IgD-negative memory B cell (primary cell): ENCODE results near the gene C19orf25. TPM values are rescaled to one million over a fixed set of nuclear protein-coding genes. Genes with fewer than 3 reads are reported as not detected.

Experiments used
- H3K27ac Mint-ChIP-seq, 3 donors: one replicate each; pipeline ENCODE4 v1.8.0; 2020 to 2022; ENCODE audit warnings: mild to moderate bottlenecking in 3 of 3, mixed read lengths in 3 of 3, moderate library complexity in 1 of 3
- H3K27me3 Mint-ChIP-seq: one replicate; pipeline ENCODE4 v1.8.0; 2021; ENCODE audit warnings: mixed read lengths
- H3K36me3 Mint-ChIP-seq: one replicate; pipeline ENCODE4 v1.8.0; 2020; ENCODE audit warnings: mild to moderate bottlenecking, mixed read lengths
- H3K4me1 Mint-ChIP-seq, 3 donors: one replicate each; pipeline ENCODE4 v1.8.0; 2020 to 2022; ENCODE audit warnings: mixed read lengths in 3 of 3, mild to moderate bottlenecking in 1 of 3
- H3K4me3 Mint-ChIP-seq, 4 donors: one replicate each; pipeline ENCODE4 v1.8.0; 2020 to 2022; ENCODE audit warnings: mild to moderate bottlenecking in 4 of 4, mixed read lengths in 4 of 4, moderate library complexity in 3 of 4
- H3K9me3 Mint-ChIP-seq, 3 donors: one replicate each; pipeline ENCODE4 v1.8.0; 2020 to 2021; ENCODE audit warnings: mixed read lengths in 3 of 3, mild to moderate bottlenecking in 1 of 3
- polyA plus RNA-seq: library from polyadenylated mRNA; unstranded; fragments of 300-500 nt; fragmentation: Illumina TruSeq; gene quantifications from one replicate; pipeline ENCODE4 v1.2.3, GENCODE V29; 2021

Gene C19orf25
- polyA plus RNA-seq, 1 donor from 2014 or later = 51.1 TPM

DNA sequence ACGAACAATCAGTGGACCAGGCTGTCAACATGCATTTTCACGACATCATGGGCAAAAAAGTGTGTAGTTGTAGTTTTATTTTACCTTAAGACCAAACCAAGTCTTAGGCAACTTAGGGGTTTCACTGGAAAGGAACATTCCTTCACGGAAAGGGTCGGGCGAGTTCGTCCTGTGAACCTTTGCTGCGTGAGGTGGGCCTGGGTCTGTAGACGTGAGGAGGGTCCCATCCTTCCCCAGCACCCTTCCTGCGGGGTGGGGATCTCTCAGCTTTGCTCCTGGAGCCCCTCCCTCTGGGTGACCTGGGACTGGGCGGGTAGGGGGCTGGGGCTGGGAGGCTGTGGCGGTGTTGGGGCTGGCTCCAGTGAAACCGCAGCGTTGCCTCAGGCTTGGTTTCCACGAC lies 53.1 kb downstream of the C19orf25 start:
- H3K4me3 Mint-ChIP-seq = no peak overlapping the region
- no peak overlapping the region for H3K27ac Mint-ChIP-seq
- H3K27me3 Mint-ChIP-seq = no peaks in the 10 kb centered on the region
- no peaks in the 10 kb centered on the region for H3K36me3 Mint-ChIP-seq
- H3K9me3 Mint-ChIP-seq = no peaks in the 10 kb centered on the region
- peaks cover 0 to 3% (median 1%) of the 10 kb centered on the region in 3 donors for H3K4me1 Mint-ChIP-seq

DNA sequence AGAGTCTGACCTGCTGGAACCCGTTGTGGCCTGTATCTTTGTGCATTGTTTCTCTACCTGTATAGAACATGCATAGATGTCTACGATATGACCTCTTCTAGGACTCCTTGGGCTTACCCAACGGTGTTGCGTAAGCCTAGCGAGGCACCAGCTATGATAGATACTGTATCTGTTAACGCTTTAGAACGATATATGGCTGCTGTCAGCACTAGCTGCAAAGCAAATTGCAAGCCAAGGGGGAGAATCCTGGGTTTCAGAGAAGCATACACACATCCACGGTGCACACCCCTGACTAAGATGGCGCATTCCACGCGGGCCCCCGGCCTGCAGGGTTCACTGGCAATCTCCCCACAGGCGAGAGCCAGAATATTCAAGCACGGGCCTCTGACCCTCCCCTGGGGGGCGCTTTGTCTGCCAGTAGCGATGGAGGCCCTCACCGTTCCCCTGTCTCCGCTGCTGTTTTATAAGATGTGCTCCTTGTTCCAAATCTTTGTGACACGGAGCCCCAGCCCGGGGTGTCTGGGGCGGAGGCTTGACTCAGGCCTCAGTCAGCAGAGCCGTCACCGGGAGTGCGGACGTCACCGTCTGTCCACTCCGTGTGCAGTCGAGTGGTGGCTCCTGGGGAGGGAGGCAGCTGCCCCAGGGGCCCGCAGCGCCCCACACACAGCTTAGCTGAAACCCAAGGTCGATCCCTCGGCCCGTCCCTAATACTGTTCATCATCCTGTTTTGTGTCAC lies 53.7 kb downstream of the C19orf25 start:
- peaks cover 0 to 4% (median 2%) of the 10 kb centered on the region in 3 donors for H3K4me1 Mint-ChIP-seq
- H3K36me3 Mint-ChIP-seq = no peaks in the 10 kb centered on the region
- no peaks in the 10 kb centered on the region for H3K9me3 Mint-ChIP-seq
- peak overlapping the region in 1 of 4 donors; percentile 13 for H3K4me3 Mint-ChIP-seq
- no peaks in the 10 kb centered on the region for H3K27me3 Mint-ChIP-seq
- peak overlapping the region in 1 of 3 donors; percentile 65 for H3K27ac Mint-ChIP-seq

DNA sequence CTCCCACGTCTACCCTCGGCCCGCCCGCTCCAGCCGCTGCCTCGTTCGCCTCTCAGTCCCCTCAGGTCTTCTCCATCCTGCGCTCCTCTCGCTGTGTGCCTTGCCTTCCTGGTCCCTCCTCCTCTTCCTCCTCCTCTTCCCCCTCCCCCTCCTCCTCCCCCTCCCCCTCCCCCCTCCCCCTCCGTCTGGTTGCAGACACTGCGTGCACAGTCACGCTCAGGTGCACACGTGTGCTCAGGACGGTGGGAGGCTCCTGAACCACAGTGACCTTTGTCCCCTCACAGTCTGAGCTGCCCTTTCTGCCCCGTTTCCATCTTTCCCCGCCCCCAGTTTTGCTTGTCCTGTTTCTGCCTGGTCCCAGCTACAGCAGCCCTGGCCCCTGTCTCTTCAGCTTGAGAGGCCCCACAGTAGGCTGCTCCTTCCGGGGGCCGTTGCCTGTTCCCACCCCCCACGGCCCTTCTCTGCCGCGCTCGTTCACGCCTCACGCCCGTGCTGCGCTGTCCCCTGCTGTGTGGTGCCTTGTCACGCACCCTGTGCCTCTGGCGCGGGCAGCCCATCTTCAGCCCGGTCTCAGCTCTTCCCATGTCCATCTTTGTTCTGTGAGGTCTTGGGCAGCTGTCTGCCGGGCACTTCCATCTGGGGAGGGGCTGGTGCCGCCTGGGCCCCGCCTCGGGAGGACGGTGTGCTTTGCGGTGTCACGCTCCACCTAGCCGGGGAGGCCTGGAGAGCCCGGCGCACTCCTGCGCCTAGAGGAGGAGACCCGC lies 54.6 kb downstream of the C19orf25 start:
- Mint-ChIP-seq H3K9me3 (no peaks in the 10 kb centered on the region), H3K27ac (peak overlapping the region in 1 of 3 donors; percentile 62), H3K4me3 (no peak overlapping the region), H3K27me3 (no peaks in the 10 kb centered on the region), H3K36me3 (no peaks in the 10 kb centered on the region), H3K4me1 (peaks cover 0 to 6% (median 2%) of the 10 kb centered on the region in 3 donors)

GRCh38 chr19:1423436-1424191 lies 55.4 kb downstream of the C19orf25 start:
- Mint-ChIP-seq H3K4me3 (peak overlapping the region in 1 of 4 donors; percentile 26), H3K27ac (peak overlapping the region in 1 of 3 donors; percentile 62), H3K36me3 (no peaks in the 10 kb centered on the region), H3K27me3 (no peaks in the 10 kb centered on the region), H3K9me3 (no peaks in the 10 kb centered on the region), H3K4me1 (peaks cover 0 to 6% (median 2%) of the 10 kb centered on the region in 3 donors)

Other genes with a start within 250 kb of the C19orf25 start
- not detected for gene CBARP, start 241.2 kb downstream of the C19orf25 start, polyA plus RNA-seq
- 339 TPM for gene ATP5F1D, start 237.5 kb downstream of the C19orf25 start, polyA plus RNA-seq
- gene MIDN, start 230.6 kb downstream of the C19orf25 start, polyA plus RNA-seq = 4.8 TPM
- gene CIRBP, start 209.9 kb downstream of the C19orf25 start, polyA plus RNA-seq = 377 TPM
- gene FAM174C, start 203.7 kb downstream of the C19orf25 start, polyA plus RNA-seq = 115 TPM
- not detected for gene EFNA2, start 193.3 kb downstream of the C19orf25 start, polyA plus RNA-seq
- 233 TPM for gene NDUFS7, start 95.3 kb downstream of the C19orf25 start, polyA plus RNA-seq
- gene GAMT, start 77.7 kb downstream of the C19orf25 start, polyA plus RNA-seq = 14.3 TPM
- 7.2 TPM for gene DAZAP1, start 71.6 kb downstream of the C19orf25 start, polyA plus RNA-seq
- gene RPS15, start 40.8 kb downstream of the C19orf25 start, polyA plus RNA-seq = 3,226 TPM
- gene APC2, start 29.1 kb downstream of the C19orf25 start, polyA plus RNA-seq = 0.16 TPM
- not detected for gene PCSK4, start 11.1 kb upstream of the C19orf25 start, polyA plus RNA-seq
- 0.24 TPM for gene REEP6, start 12.0 kb upstream of the C19orf25 start, polyA plus RNA-seq
- 0.21 TPM for gene ADAMTSL5, start 33.8 kb upstream of the C19orf25 start, polyA plus RNA-seq
- gene PLK5, start 44.9 kb upstream of the C19orf25 start, polyA plus RNA-seq = not detected
- 0.13 TPM for gene MEX3D, start 89.1 kb upstream of the C19orf25 start, polyA plus RNA-seq
- gene MBD3, start 113.7 kb upstream of the C19orf25 start, polyA plus RNA-seq = 16.4 TPM
- 487 TPM for gene UQCR11, start 126.2 kb upstream of the C19orf25 start, polyA plus RNA-seq
- gene TCF3, start 173.4 kb upstream of the C19orf25 start, polyA plus RNA-seq = 28.6 TPM